Prostate gland (tissue), 2 donors: Measurements from ENCODE around the gene FILIP1.

Experiments used
- CTCF ChIP-seq, 4 experiments: fragments of 200-600 bp in 2 of 4; fragments of 450-650 bp in 2 of 4; sonication (generic) in 2 of 4; IDR thresholded peaks; 1 replicate in 3 of 4; 2 replicates in 1 of 4; pipeline ENCODE4 v1.5.1; 2016 to 2019; ENCODE audit warnings: antibody characterized with exemption in 4 of 4, mild to moderate bottlenecking in 2 of 4, moderate library complexity in 2 of 4
- POLR2A ChIP-seq: fragments of 450-650 bp; IDR thresholded peaks from one replicate; pipeline ENCODE4 v1.6.1; 2016; ENCODE audit warnings: antibody characterized with exemption, mild to moderate bottlenecking
- POLR2AphosphoS5 ChIP-seq: sonication (generic); formaldehyde crosslinking; IDR thresholded peaks from one replicate; pipeline ENCODE4 v1.6.1; 2017; ENCODE audit warnings: antibody characterized with exemption

GRCh38 chr6:75424618-75425548 lies 68.7 kb downstream of the FILIP1 start:
- TF ChIP-seq CTCF (IDR thresholded peaks at IDR 0.05) (no peak), POLR2AphosphoS5 (no peak), POLR2A (no peak)
